Measurements from ENCODE around the gene AOPEP.

- TF ChIP-seq RAD21 (IDR thresholded peaks at IDR 0.05; ENCODE audit: low read depth) (no peak), YY1 (IDR thresholded peaks at IDR 0.05; ENCODE audit: low read depth) (no peak), REST (IDR thresholded peaks at IDR 0.05; ENCODE audit: low read depth) (no peak)
- TF ChIP-seq, protein P1, sequence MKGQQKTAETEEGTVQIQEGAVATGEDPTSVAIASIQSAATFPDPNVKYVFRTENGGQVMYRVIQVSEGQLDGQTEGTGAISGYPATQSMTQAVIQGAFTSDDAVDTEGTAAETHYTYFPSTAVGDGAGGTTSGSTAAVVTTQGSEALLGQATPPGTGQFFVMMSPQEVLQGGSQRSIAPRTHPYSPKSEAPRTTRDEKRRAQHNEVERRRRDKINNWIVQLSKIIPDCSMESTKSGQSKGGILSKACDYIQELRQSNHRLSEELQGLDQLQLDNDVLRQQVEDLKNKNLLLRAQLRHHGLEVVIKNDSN (IDR thresholded peaks at IDR 0.05), result no peak
- TF ChIP-seq, protein P2, sequence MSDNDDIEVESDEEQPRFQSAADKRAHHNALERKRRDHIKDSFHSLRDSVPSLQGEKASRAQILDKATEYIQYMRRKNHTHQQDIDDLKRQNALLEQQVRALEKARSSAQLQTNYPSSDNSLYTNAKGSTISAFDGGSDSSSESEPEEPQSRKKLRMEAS (IDR thresholded peaks at IDR 0.05), result no peak
Measured at GRCh38 chr9:94718936-94719335, 7.6 kb upstream of the AOPEP start.
